Naive thymus-derived CD4-positive, alpha-beta T cell (primary cell): ENCODE results near the gene FUZ. TPM values are rescaled to one million over a fixed set of nuclear protein-coding genes. Genes with fewer than 3 reads are reported as not detected.
A peak's percentile ranks its signal among the peaks of the same experiment; 100 is the strongest.

ENCODE experiments used
- ATAC-seq: fragments of 150-1000 bp; cut with Tn5 transposase; 2 replicates; pipeline ENCODE4 v1.10.0; 2021; ENCODE audit warnings: mild to moderate bottlenecking, moderate library complexity
- CTCF ChIA-PET: fragments of 350-600 bp; sonication (Branson Sonifier 250); formaldehyde crosslinking; loops from one replicate; lab custom pipeline; 2021; ENCODE audit warnings: antibody characterized with exemption; lab: Charles Lee
- POLR2A ChIA-PET: fragments of 350-600 bp; sonication (Branson Sonifier 250); formaldehyde crosslinking; loops from one replicate; lab custom pipeline; 2021; ENCODE audit warnings: antibody characterized with exemption, inconsistent platforms; lab: Charles Lee
- DNase-seq, 9 donors: peaks; one replicate each; pipeline versions ENCODE4 v3.0.0 to v3.0.0-alpha.2; 2020 to 2022; ENCODE audit warnings: mixed read lengths in 1 of 9
- H3K27ac ChIP-seq: one replicate; pipeline ENCODE4 v1.7.0; 2013; ENCODE audit warnings: mild to moderate bottlenecking, low read depth, low read length, moderate library complexity
- H3K27me3 ChIP-seq, 2 donors: one replicate each; pipeline ENCODE4 v1.7.0; 2013; ENCODE audit warnings: low read length in 2 of 2, mild to moderate bottlenecking in 2 of 2, moderate library complexity in 2 of 2; ENCODE audit not compliant: control insufficient read depth in 2 of 2, insufficient read depth in 2 of 2
- H3K36me3 ChIP-seq, 3 experiments: 1 replicate in 2 of 3; 2 replicates in 1 of 3; pipeline ENCODE4 v1.7.0; 2013; ENCODE audit warnings: low read length in 3 of 3, mild to moderate bottlenecking in 3 of 3, moderate library complexity in 1 of 3; ENCODE audit not compliant: insufficient read depth in 3 of 3, control insufficient read depth in 2 of 3
- H3K4me1 ChIP-seq, 2 donors: one replicate each; pipeline ENCODE4 v1.7.0; 2013; ENCODE audit warnings: low read length in 2 of 2, mild to moderate bottlenecking in 2 of 2, moderate library complexity in 1 of 2; ENCODE audit not compliant: control insufficient read depth in 2 of 2, insufficient read depth in 2 of 2
- H3K4me3 ChIP-seq: 2 replicates; pipeline ENCODE4 v1.7.0; 2013; ENCODE audit warnings: mild to moderate bottlenecking, low read length
- H3K9me3 ChIP-seq, 3 experiments: 1 replicate in 2 of 3; 2 replicates in 1 of 3; pipeline ENCODE4 v1.7.0; 2013; ENCODE audit warnings: low read length in 3 of 3; ENCODE audit not compliant: control insufficient read depth in 2 of 3
- H3K27ac Mint-ChIP-seq, 9 donors: one replicate each; pipeline ENCODE4 v1.8.0; 2020 to 2022; ENCODE audit warnings: mixed read lengths in 9 of 9, mild to moderate bottlenecking in 8 of 9, moderate library complexity in 5 of 9, inconsistent platforms in 2 of 9
- H3K27me3 Mint-ChIP-seq, 5 donors: one replicate each; pipeline ENCODE4 v1.8.0; 2021 to 2022; ENCODE audit warnings: mixed read lengths in 5 of 5, mild to moderate bottlenecking in 1 of 5
- H3K36me3 Mint-ChIP-seq, 5 donors: one replicate each; pipeline ENCODE4 v1.8.0; 2020 to 2022; ENCODE audit warnings: mixed read lengths in 5 of 5, mild to moderate bottlenecking in 3 of 5, inconsistent platforms in 1 of 5
- H3K4me1 Mint-ChIP-seq, 7 donors: one replicate each; pipeline ENCODE4 v1.8.0; 2020 to 2022; ENCODE audit warnings: mixed read lengths in 7 of 7, mild to moderate bottlenecking in 3 of 7, inconsistent platforms in 1 of 7
- H3K4me3 Mint-ChIP-seq, 10 donors: one replicate each; pipeline ENCODE4 v1.8.0; 2020 to 2022; ENCODE audit warnings: mild to moderate bottlenecking in 10 of 10, mixed read lengths in 10 of 10, moderate library complexity in 6 of 10, inconsistent platforms in 2 of 10
- H3K9me3 Mint-ChIP-seq, 11 donors: one replicate each; pipeline ENCODE4 v1.8.0; 2020 to 2022; ENCODE audit warnings: mixed read lengths in 11 of 11, mild to moderate bottlenecking in 4 of 11, inconsistent platforms in 1 of 11, moderate library complexity in 1 of 11
- intact Hi-C, 2 donors: fragments of 100-400 bp; cut with micrococcal nuclease; formaldehyde crosslinking; loops; one replicate each; pipeline ENCODE4 v1.15.1; 2023
- polyA plus RNA-seq, 2 donors: library from polyadenylated mRNA; unstranded; fragments of 300-500 nt; fragmentation: Illumina TruSeq; gene quantifications; one replicate each; pipeline ENCODE4 v1.2.3, GENCODE V29; 2021
- total RNA-seq, 6 experiments: library from RNA in 5 of 6; stranded (reverse) in 5 of 6; gene quantifications; 1 replicate in 5 of 6; 2 replicates in 1 of 6; pipeline ENCODE4 v1.2.3 and lab custom pipeline; 2021 to 2026

Gene FUZ
- total and polyA plus RNA-seq, 7 experiments from 2014 or later: 3.8 to 28.4 (median 24.2) TPM

DNA sequence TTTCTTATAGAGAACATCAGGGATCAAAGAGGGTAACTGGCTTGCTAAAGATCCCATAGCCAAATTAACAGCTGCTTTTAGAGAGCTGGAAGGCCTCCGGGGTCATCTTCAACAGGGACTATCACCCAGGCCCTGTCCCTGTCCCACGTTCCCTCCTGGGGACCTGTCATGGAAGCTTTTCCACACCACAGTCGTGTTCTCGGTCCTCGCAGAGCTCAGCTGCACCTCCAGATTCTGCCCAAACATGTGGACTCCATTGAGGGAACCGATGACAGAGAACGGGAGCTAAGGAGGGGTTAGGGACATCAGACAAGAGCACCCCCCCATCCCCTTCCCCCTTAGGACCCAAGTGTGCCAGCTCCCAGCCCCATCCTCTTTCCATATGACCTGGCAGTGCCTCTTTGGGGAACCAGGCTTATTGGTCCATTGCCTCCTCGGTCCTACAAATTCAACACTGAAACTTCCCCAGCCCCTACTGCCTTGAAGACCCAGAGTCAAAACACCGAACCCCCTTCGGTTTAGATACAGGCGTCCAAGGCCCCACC is 568 bp downstream of the FUZ start:
- peaks cover 23 to 55% (median 35%) of the 10 kb centered on the region in 7 donors for H3K4me1 Mint-ChIP-seq
- no peak for DNase-seq

DNA sequence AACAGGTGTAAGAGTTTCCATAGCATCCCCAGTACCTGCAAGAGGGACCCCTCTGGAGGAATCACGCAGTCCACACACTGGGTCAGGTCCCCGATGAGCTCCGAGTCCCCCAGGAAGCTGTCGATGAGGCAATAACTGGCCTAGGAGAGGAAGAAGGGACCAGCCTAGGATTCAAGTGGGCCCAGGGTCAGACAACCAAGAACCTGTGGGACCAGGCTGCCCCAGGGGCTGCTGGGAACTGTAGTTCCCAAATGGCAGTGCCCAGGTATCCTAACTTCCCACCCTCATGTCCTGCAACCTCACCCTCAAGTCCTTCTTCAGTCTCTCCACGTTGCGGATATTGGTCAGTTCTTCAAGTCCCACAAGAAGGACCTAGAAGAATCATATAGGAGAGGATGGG is 1.8 kb downstream of the FUZ start:
- Histone ChIP-seq H3K27ac (no peak overlapping the region), H3K36me3 (no peaks in the 10 kb centered on the region), H3K27me3 (no peaks in the 10 kb centered on the region), H3K4me1 (peaks cover 11 to 16% of the 10 kb centered on the region in 2 donors), H3K9me3 (no peaks in the 10 kb centered on the region), H3K4me3 (no peak overlapping the region)
- CTCF ChIA-PET: interaction anchor here (1.0 kb wide), 1 partner anchor 130 kb away, joined by 3 read pairs; no protein-coding TSS in a partner anchor
- ATAC-seq: no peak
- H3K4me3 Mint-ChIP-seq: peak overlapping the region in 4 of 10 donors; percentile 14 to 94 (median 41)
- POLR2A ChIA-PET: interaction anchor here (0.8 to 5.2 kb wide), 2 partner anchors 39 to 94 kb away, joined by 3 to 39 read pairs; partner anchors contain the start of gene PTOV1
- intact Hi-C loops: loop anchor here in 1 of 2 donors (5.0 to 10.0 kb wide), 2 partner anchors 134 to 553 kb away; partner anchors contain the start of genes NAPSA and PRMT1
- H3K9me3 Mint-ChIP-seq: no peaks in the 10 kb centered on the region
- DNase-seq: no peak
- H3K27me3 Mint-ChIP-seq: no peaks in the 10 kb centered on the region
- H3K27ac Mint-ChIP-seq: peak overlapping the region in 3 of 9 donors; percentile 27 to 88 (median 58)
- peaks cover 0 to 7% (median 2%) of the 10 kb centered on the region in 5 donors for H3K36me3 Mint-ChIP-seq
- H3K4me1 Mint-ChIP-seq: peaks cover 20 to 49% (median 31%) of the 10 kb centered on the region in 7 donors

More for the DNA sequence above, 568 bp downstream of the FUZ start:
- peak overlapping the region; percentile 86 to 100 (median 98) for H3K27ac Mint-ChIP-seq
- ChIA-PET CTCF (interaction anchor here (1.0 kb wide), 1 partner anchor 64 kb away, joined by 3 read pairs; the partner anchor contains the start of genes AKT1S1 and TBC1D17), POLR2A (interaction anchor here (0.7 to 5.2 kb wide), 8 partner anchors 38 to 148 kb away, joined by 3 to 39 read pairs (median 10); partner anchors contain the start of genes AKT1S1, AP2A1, ATF5 and NUP62)
- intact Hi-C loops: loop anchor here (2.0 to 10.0 kb wide), 5 partner anchors 78 to 552 kb away; partner anchors contain the start of genes NAPSA (in 1 of the 2), PRMT1 (in 1 of the 2), RPS11 (in 1 of the 2) and RRAS (in 1 of the 2)
- H3K4me3 ChIP-seq: peak overlapping the region; percentile 81
- ATAC-seq: no peak
- peaks cover 0 to 5% (median 0%) of the 10 kb centered on the region in 5 donors for H3K36me3 Mint-ChIP-seq
- H3K9me3 ChIP-seq: no peaks in the 10 kb centered on the region
- H3K27ac ChIP-seq: peak overlapping the region; percentile 84
- H3K27me3 Mint-ChIP-seq: no peaks in the 10 kb centered on the region
- peaks cover 0 to under 1% (median 0%) of the 10 kb centered on the region in 3 experiments for H3K36me3 ChIP-seq
- H3K4me1 ChIP-seq: peaks cover 11 to 23% of the 10 kb centered on the region in 2 donors
- peak overlapping the region; percentile 88 to 100 (median 94) for H3K4me3 Mint-ChIP-seq
- no peaks in the 10 kb centered on the region for H3K27me3 ChIP-seq
- peaks cover 0 to 2% (median 0%) of the 10 kb centered on the region in 11 donors for H3K9me3 Mint-ChIP-seq

DNA sequence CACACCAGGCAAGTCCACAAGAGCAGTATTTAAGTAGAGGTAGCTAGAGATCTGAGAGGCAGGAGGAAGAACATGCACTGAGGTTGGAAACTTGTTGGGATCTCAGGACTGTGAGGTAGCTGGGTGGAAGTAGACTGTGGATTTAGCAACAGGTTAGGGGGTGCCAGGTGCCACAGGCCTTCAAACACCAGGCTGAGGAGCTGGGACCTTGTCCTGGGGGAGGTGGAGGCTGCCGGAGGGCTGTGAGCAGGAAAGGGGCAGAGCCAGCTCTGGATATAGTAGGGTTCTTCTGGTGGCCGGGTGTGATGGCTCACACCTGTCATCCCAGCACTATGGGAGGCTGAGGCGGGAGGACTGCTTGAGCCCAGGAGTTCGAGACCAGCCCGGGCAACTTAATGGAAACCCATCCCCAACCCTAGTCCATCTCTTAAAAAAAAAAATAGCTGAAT is 3.1 kb downstream of the FUZ start:
- peak overlapping the region; percentile 71 for H3K4me3 ChIP-seq
- Mint-ChIP-seq H3K9me3 (no peaks in the 10 kb centered on the region), H3K27me3 (no peaks in the 10 kb centered on the region), H3K4me3 (peak overlapping the region; percentile 78 to 96 (median 90)), H3K4me1 (peaks cover 23 to 49% (median 35%) of the 10 kb centered on the region in 7 donors), H3K36me3 (peaks cover 0 to 9% (median 5%) of the 10 kb centered on the region in 5 donors), H3K27ac (peak overlapping the region; percentile 40 to 93 (median 81))
- ATAC-seq (no peak), DNase-seq (no peak)
- H3K9me3 ChIP-seq: no peaks in the 10 kb centered on the region
- H3K27ac ChIP-seq: peak overlapping the region; percentile 73
- peaks cover 0 to 3% (median 0%) of the 10 kb centered on the region in 3 experiments for H3K36me3 ChIP-seq
- intact Hi-C loops: loop anchor here in 1 of 2 donors (1.0 to 10.0 kb wide), 4 partner anchors 7 to 555 kb away; partner anchors contain the start of genes NAPSA, PRMT1 and SCAF1
- no peaks in the 10 kb centered on the region for H3K27me3 ChIP-seq
- CTCF ChIA-PET: interaction anchor here (0.6 kb wide), 2 partner anchors 816 to 1519 kb away, joined by 3 read pairs; partner anchors contain the start of gene RUVBL2
- POLR2A ChIA-PET: interaction anchor here (0.8 to 5.2 kb wide), 7 partner anchors 9 to 92 kb away, joined by 3 to 39 read pairs (median 4); partner anchors contain the start of genes MED25 and PTOV1
- H3K4me1 ChIP-seq: peaks cover 11 to 16% of the 10 kb centered on the region in 2 donors

DNA sequence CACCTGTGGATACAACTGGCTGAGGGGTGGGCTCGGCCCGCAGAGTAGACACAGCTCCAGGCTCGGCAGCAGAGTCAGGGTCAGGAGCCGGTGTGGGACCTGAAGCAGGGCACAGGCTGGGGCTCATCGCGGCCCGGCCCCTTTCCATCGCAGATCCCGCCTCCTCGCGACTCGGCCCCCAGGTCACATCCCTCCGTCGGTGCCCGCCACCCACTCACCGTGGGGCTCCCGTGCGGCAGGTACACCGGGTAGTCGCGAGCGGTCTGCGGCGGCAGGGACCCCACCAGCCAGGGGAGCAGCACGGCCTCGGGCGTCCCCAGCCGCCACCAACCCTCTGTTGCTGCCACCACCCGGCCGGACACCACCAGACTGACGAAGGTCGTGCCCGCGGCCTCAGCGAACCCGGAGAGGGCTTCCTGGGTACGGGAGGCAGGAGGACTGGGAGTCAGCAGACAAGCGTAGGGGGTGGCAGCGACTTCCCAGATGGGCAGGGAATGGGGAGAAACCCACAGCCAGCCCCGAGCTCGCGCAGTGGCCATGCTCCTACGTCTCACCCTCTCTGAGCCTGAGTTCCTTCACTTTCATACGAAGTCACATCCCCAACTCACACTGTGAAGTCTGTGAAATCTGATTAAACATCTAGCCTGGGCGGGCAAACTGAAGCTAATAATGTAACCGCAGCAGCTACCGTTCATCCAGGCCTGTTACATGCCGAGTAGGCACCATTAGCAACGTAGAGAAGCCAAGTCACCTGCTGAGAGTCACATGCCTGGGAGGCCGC is 3.7 kb downstream of the FUZ start:
- H3K9me3 ChIP-seq: no peaks in the 10 kb centered on the region
- intact Hi-C loops: loop anchor here in 1 of 2 donors (1.0 to 2.0 kb wide), 2 partner anchors 8 to 167 kb away; partner anchors contain the start of gene SCAF1
- DNase-seq (peak in 5 of 9 donors; percentile 39 to 58 (median 49)), ATAC-seq (peak; percentile 34)
- Mint-ChIP-seq H3K27ac (peak overlapping the region; percentile 74 to 94 (median 90)), H3K4me3 (peak overlapping the region; percentile 86 to 96 (median 90)), H3K9me3 (no peaks in the 10 kb centered on the region), H3K36me3 (peaks cover 0 to 9% (median 5%) of the 10 kb centered on the region in 5 donors), H3K27me3 (no peaks in the 10 kb centered on the region), H3K4me1 (peaks cover 23 to 46% (median 31%) of the 10 kb centered on the region in 7 donors)
- H3K27me3 ChIP-seq: no peaks in the 10 kb centered on the region
- peak overlapping the region; percentile 71 for H3K4me3 ChIP-seq
- peak overlapping the region; percentile 73 for H3K27ac ChIP-seq
- H3K36me3 ChIP-seq: peaks cover 0 to 3% (median 0%) of the 10 kb centered on the region in 3 experiments
- H3K4me1 ChIP-seq: peaks cover 11 to 16% of the 10 kb centered on the region in 2 donors
- POLR2A ChIA-PET: interaction anchor here (0.7 to 5.2 kb wide), 7 partner anchors 9 to 92 kb away, joined by 3 to 39 read pairs (median 4); partner anchors contain the start of genes AKT1S1, MED25, PNKP and PTOV1
- CTCF ChIA-PET: no interaction called here

DNA sequence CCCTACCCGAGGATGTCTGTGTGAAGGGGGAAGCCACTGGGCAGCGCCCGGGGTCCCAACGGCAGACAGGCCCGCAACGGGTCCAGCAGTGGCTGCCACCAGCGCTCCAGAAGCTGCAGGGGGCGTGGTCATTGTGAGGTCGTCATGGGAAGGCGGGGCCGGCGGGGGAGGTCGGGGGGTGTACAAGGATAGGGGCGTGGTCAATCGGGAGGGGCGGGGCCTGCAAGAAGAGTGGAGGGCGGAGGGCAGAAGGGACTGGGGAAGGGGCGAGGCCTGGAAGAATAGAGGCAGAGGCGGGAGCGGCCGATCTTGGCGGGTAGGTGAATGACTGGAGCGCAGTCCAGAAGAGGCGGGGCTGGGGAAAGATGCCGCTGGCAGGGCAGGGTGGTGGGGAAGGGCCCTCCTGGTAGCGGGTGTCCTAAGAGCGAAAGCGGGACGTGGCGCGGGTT is 4.4 kb downstream of the FUZ start:
- ATAC-seq: peak; percentile 76
- Mint-ChIP-seq H3K4me1 (peaks cover 20 to 39% (median 28%) of the 10 kb centered on the region in 7 donors), H3K4me3 (peak overlapping the region; percentile 85 to 96 (median 90)), H3K9me3 (no peaks in the 10 kb centered on the region), H3K27ac (peak overlapping the region; percentile 66 to 94 (median 84)), H3K36me3 (peaks cover 0 to 9% (median 6%) of the 10 kb centered on the region in 5 donors), H3K27me3 (no peaks in the 10 kb centered on the region)
- no peaks in the 10 kb centered on the region for H3K27me3 ChIP-seq
- peak; percentile 69 to 92 (median 83) for DNase-seq
- H3K36me3 ChIP-seq: peaks cover 0 to 6% (median 0%) of the 10 kb centered on the region in 3 experiments
- peak overlapping the region; percentile 71 for H3K4me3 ChIP-seq
- ChIA-PET CTCF (no interaction called here), POLR2A (interaction anchor here (1.5 to 2.1 kb wide), 3 partner anchors 10 to 91 kb away, joined by 4 to 11 read pairs (median 8); partner anchors contain the start of genes AKT1S1, MED25 and TBC1D17)
- H3K9me3 ChIP-seq: no peaks in the 10 kb centered on the region
- peak overlapping the region; percentile 73 for H3K27ac ChIP-seq
- intact Hi-C loops: loop anchor here in 1 of 2 donors (1.0 to 2.0 kb wide), 4 partner anchors 9 to 166 kb away; partner anchors contain the start of gene SCAF1
- peaks cover 11 to 16% of the 10 kb centered on the region in 2 donors for H3K4me1 ChIP-seq
